ENCODE results near the gene SPATS2L.

SPATS2L gene

GRCh38 chr2:200447139-200447855 is 140.8 kb downstream of the SPATS2L start:
- no peak for DNase-seq

- no peak for DNase-seq
Observed at GRCh38 chr2:200448455-200448854, 142.0 kb downstream of the SPATS2L start.

- no peak for DNase-seq
Observed at GRCh38 chr2:200449149-200449548, 142.7 kb downstream of the SPATS2L start.

DNA sequence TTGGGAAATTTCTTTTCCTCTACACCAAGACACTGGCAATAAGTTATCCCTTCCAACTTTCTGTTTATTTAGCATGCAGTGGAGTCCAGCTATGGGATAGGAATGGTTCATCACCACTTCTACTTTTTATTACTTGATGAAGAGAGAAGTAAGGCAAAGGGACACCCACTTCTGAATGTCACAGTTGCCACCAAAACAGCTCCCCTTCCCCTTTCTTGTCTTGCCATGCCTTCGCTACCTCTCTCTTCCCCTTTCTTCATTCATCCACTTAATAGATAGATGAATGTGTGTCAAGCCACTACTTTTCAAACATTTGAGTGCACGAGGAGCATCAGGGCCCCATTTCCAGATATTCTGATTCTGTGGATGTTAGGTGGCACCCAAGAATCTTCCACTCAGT is 143.8 kb downstream of the SPATS2L start:
- DNase-seq: no peak

GRCh38 chr2:200451511-200451910 is 145.0 kb downstream of the SPATS2L start:
- no peak for DNase-seq

DNA sequence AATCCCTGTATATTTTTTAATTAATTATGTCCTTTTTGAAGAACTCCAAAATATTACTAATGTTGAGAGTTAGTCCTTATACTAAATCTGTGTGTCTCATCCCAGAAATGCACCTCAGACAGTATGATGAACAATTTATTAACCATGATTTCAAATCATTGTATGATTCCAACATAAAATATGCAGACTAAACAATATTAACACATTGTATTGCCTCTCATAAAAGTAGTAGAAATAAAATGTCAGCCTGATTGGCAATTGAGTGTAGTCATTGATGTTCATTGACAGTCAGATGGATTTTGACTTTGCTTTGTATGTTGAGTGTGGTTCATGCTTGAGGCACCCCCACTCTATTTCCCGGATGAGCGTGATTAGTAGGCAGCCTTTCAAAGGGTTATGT is 145.9 kb downstream of the SPATS2L start:
- no peak for DNase-seq

DNA sequence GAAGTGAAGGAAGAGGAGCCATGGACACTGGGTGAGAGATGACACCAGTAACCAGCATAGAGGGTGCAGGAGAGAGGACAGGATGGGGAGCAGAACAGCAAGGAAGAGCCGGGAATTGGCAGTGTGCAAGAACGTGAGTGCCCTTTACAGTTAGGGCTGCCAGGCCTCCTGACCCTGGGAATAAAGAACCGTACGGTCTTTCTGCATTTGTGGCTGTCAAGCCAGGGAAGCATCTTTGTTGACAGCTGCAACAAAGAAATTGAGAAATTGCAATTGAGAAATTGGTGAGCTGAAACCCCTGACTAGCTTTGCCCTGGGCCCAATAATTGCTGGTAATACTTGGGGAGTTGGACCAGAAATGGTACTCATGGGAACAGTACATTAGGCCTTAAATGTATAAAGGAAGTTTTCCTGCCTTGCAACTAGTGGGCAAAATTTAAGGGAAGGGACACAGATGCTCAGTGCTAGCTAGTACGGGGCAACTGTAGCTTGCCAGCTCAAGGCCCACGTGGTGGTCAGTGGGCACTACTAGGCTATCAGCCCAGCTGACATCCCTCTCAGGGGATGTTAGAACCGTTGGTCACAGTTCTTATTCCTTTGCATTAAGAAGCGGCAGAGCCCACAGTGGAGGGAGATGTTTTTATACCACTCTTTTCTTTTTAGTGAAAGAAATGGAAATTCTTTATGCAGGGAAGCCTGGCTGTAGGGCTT is 146.8 kb downstream of the SPATS2L start:
- no peak for DNase-seq

DNA sequence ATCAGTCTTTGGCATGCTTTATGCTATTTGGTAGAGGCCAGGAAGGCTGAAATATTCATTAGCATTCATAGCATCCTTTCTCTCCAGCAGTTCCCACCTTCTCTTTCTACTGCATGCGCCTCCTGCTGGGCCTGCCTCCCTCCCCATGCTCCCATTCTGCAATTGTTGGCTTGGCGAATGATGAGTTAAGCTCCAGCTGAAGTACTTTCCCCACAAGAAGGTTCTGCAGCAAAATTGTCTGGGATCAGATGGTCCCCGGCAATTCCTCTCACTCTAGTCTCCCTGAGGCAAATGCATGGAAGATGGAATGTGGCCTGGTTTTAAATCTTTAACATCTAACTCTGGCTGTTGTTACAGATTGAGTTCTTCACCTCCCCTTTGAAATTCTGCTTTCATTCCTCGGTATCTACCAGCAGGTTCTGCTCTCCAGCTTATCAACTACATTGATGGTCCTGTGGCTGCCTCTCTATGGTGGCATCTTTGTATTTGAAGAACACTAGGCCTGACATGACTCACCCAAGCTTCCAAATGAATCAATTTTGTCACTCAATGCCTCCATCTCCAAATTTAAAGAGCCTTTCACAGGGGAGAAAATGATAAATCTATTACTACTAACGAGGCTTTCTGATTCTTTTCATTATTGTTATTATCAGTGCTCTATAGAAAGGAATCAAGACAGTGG is 147.5 kb downstream of the SPATS2L start:
- no peak for DNase-seq

DNA sequence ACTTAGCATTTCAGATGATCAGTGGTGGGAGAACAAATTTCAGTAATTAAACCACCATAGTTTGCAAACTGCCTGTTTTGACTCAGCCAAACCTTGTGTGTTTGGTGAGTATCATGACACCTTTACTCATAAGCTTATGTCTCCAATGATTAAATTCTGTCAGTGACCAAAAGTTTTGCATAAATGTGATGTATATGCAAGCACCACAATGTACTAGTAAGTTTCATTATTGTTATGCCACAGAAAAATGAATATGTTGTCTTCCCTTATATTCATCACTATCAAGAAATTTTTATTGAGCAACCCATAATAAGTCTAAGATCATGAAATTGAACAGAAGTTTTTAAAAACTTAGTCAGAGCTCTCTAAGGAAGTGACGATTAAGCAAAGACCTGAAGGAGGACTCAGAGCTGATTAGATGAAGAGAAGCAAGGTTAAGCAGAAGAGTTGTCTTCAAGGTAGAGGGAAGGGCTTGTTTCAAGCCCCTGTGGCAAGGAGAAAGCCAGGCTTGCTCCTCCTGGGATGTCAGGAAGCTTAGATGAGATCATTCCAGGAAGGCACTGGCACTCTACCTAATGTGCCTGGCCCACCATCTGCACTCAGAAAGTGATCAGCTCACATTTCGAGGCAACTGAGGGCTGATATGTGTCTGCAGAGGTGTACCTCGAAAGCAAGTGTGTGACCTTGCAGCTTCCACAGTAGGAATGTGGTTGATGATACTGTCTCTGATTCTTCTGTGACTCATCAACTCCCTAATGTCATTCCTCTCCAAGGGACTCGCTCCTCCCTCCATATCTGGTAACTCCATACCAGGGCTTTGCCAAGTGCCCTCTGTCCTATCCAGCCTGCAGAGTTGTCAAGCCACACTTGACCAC is 148.7 kb downstream of the SPATS2L start:
- peak; percentile 61 for DNase-seq

- no peak for DNase-seq
Observed at GRCh38 chr2:200455958-200456421, 149.5 kb downstream of the SPATS2L start.

DNA sequence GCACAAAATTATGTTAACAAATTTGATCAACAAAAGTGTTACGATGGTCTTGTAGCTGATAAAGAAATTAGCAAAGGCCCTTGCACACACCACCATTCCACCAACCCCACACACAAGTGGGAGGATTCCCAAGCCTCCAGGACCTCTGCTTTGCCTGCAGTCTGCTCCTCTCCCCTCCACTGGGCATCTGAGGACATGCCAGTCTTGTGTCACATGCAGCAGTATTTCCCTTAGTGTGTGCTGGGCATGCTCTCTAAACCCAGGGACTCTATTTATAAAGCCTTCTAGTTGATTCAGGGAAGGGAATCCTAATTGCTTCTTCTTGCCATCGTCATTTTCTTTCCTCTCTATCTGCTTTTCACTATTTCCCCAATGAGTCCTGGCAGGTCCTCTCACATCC is 150.1 kb downstream of the SPATS2L start:
- DNase-seq: no peak

GRCh38 chr2:200459101-200459500 is 152.6 kb downstream of the SPATS2L start:
- no peak for DNase-seq

GRCh38 chr2:200461846-200462710 is 155.6 kb downstream of the SPATS2L start:
- no peak for DNase-seq

- no peak for DNase-seq
Observed at GRCh38 chr2:200463452-200463851, 157.0 kb downstream of the SPATS2L start.

DNA sequence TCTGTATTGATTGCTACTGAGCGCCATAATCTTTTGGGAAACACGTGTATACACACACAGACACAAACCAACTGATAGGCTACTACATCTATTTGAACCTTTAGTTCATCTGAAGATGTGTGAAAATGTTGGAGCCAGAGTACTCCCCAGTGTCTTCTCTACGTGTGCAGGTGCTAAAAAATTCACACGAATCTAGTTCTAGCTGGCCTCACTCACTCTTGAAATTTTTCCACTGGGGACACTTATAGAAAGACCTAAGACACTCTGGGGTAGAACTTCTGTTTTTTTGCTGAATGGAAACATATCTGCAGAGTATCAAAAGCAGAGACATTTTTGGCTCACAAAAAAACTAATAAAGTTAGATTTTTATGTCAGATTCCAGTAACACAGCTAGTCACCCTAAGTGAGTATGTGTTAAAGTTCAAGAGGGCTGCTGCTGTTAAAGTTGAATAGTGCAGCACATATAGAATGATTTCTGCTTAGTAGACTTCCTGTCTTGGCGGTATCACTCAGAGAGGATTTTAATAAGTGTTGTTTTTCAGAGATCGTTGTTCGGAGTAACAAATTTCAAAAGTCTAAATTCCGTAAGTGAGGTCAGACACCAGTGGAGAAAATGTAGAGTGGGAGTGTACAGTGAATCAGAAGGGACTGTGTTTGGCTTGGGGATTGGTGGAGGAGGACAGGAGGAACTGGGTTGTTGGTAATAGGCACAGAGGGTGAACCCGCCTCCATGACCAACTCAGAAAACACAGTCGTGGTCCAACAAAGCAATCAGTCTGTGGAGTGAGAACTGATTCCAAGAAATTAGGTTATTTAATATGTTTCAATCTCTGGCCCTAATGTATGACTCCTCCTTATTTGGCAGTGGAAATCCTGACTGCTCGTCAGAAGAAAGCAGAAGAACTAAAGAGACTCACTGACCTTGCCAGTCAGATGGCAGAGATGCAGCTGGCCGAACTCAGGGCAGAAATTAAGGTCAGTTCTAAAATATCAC is 160.2 kb downstream of the SPATS2L start:
- no peak for DNase-seq

DNA sequence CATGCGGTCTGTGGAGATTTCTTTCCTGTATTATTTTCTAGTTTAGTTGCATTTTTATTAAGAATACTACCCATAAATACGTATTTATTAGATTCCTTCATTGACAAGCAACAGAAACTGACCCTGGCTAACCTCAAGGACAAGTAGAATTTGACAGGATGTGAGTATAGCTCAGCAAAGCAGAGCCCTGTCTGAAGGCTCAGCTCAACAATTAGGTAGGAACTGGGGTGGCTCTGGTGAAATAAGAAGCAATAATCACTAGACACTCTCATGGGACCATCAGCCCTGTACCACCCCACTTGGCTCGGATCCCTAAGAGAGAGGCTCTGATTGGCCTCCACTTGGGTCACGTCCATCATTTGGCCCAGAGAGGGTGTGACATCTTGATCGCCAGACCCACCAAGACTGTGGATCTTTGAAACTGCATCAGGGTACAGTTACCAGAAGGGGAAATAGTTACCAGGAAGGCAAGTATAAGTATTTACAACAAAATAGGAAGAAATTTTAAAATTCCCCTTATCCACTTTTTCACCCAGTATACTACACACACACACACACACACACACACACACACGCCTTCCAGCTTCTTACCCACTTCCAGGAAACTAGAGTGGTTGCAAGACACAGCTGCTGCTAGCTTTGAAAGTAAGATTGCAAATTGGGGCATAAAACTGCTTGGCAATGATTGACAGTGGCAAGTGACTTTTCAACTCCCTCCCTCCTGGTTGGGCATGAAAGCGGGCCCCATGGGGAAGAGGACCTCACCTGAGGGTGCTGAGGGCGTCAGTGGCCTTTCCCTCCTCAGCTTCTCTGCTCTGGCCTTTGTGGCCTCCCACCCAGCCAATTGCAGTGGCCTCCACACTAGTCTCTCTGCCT is 161.6 kb downstream of the SPATS2L start:
- no peak for DNase-seq

DNA sequence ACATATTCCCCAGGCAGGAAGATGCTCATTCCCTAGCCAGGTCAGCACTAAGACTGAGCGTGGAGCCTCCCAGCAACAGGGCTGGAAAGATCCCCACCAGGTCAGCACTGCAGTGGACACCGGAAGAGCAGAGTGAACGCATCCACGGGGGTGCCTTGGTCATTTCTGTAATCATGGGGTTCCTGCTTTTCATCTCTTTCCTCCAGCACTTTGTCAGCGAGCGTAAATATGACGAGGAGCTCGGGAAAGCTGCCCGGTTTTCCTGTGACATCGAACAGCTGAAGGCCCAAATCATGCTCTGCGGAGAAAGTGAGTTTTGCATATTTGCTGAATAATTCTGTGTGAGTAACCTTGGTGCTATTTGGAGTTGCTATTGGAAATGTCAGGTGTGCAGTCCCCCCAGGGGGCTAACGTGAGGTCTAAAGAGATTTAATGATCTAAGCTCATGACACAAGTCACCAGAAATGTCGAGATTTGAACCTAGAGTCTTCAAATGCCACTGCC is 163.3 kb downstream of the SPATS2L start:
- DNase-seq: no peak

- DNase-seq: no peak
Observed at GRCh38 chr2:200470230-200470629, 163.7 kb downstream of the SPATS2L start.

GRCh38 chr2:200471324-200471848 is 164.9 kb downstream of the SPATS2L start:
- peak; percentile 31 for DNase-seq

All from fibroblast of skin of right quadriceps (primary cell).